GM19463 (cell line): Measurements from ENCODE around the gene SREBF1.

Source experiments
- ATAC-seq: cut with Tn5 transposase; IDR thresholded peaks from one replicate; pipeline ENCODE4 v1.9.1; 2021; ENCODE audit warnings: mild to moderate bottlenecking, moderate library complexity; ENCODE audit not compliant: unreplicated experiment

The SREBF1 gene

GRCh38 chr17:17797119-17797809, 39.5 kb downstream of the SREBF1 start:
- no peak for ATAC-seq

- no peak for ATAC-seq
These were observed 40.1 kb downstream of the SREBF1 start for GRCh38 chr17:17796787-17797061.

GRCh38 chr17:17795946-17796786, 40.6 kb downstream of the SREBF1 start:
- no peak for ATAC-seq

- ATAC-seq, result no peak
These were observed 41.5 kb downstream of the SREBF1 start for GRCh38 chr17:17795296-17795695.

DNA sequence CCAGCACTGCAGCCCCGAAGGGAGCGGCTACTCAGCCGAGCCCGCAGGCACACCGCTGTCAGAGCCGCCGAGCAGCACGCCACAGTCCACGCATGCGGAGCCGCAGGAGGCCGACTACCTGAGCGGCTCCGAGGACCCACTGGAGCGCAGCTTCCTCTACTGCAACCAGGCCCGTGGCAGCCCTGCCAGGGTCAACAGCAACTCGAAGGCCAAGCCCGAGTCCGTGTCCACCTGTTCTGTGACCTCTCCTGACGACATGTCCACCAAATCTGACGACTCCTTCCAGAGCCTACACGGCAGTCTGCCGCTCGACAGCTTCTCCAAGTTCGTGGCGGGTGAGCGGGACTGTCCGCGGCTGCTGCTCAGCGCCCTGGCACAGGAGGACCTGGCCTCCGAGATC, 42.4 kb downstream of the SREBF1 start:
- ATAC-seq, result no peak

- ATAC-seq, result no peak
These were observed 43.2 kb downstream of the SREBF1 start for GRCh38 chr17:17793378-17794214.

GRCh38 chr17:17792551-17793377, 44.0 kb downstream of the SREBF1 start:
- peak; percentile 56 for ATAC-seq

DNA sequence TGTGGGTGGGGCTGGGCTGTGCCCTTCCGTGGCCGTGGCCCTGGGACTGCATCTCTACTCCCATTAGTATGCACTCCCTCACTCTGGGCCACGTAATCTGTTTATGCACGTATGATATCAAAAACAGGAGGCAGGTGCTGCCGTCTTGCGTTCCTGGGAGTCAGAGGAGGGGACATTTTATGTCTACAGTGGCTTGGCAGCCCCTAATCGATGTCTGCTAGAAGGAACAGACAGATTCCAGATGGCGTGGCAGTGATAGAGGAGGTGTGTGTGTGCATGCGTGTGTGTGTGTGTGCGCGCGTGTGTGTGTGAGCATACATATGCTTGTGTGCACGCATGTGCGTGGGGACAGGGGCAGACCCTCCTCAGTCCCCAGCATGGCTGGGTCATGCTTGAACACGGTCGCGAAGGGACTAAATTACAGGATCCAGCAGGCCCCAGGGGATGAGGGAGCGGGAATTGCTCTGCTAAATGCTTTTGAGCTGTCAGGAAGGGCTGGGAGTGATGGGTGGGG, 44.7 kb downstream of the SREBF1 start:
- no peak for ATAC-seq

DNA sequence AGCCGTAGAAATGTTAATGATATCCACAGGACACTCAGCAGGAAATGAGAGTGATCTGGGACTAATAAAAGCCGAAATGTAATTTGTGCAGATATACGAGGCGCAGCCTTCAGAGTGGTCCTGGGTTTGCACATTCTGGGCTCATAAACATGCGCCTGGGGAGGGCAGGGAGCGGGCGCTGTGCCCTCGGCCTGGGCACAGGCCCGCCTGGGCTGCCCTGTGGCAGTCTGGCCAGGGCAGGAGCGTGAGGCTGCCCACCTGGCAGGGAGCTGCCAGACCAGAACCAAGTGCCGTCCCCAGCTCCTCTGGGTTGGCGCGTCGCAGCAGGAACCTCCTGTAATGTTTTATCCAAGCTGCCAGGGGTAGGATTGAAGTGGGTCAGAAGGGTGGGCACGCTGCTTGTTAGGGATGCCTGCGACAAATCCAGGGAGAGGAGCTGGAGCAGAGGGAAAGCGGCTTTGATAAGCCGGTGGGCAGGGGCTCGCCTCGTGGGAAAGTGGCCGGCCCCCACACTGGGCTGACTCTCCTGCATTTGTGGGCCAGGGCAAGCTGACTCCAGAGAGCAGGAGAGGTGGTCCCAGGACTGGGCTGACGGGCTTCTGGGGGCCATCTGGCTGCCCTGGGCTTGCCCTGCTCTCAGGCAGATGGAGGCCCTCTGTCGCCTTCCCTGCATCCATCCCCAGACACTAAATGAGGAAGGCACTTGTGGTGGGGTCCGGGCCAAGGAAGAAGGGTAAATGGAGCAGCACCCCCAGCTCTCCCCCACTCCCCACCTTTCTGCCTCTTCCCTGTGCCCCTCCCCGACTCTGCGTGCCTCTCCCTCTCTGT, 45.9 kb downstream of the SREBF1 start:
- no peak for ATAC-seq

DNA sequence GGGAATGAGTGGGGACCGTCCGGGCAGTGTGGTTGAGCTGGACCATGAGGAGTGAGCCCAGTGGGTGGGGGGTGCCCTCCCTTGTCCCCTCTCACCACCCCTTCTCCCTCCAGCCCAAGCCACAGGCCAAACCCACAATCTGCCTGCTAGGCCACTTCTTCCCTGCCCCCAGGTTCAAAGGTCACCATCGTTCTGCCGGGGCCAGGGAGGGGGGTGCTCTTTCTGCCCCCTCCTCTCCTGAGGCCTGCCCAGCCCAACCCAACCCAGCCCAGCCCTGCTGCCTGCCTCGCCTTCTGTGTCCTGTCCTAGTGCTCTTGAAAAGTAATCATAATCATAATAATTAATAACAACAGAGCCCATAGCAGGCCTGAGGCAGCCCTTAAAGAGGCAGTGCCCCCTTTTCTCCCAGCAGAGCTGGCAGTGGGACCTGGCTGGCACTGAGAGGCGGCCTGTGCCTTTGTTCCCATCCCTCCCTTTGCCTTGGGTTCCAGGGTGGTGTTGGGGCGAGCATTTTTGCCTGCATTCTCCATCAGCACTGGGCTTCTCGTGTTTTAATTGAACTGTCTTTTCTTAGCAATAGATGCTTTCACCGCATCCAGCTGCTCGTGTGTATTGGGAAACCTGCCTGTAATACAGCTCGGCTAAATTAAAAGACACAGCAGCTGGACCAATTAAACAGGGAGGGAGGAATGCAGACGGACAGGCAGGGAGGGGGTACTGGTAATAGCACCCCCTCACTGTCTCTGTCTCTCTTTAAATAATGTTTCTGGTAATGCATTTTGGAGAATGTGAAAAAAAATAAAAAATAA, 46.8 kb downstream of the SREBF1 start:
- ATAC-seq, result no peak

DNA sequence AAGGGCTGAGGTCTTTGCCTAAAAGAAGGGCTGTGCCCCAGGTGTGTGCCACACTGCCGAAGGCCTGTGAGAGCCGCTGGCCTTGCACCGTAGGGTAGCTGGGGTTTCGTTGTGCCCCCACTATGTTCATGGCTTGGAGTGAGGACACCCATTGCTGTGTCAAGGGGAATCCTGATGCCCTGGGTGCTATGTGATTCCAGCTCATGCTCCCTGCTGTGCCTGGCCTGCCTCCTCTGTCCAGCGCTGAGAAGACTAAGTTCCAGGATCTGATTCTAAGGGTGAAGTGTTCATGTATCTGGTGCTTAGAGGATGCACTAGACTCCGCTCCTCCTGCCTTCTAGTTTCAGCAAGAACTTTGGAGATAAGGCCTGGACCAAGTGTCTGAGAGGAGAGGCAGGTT, 47.4 kb downstream of the SREBF1 start:
- no peak for ATAC-seq

DNA sequence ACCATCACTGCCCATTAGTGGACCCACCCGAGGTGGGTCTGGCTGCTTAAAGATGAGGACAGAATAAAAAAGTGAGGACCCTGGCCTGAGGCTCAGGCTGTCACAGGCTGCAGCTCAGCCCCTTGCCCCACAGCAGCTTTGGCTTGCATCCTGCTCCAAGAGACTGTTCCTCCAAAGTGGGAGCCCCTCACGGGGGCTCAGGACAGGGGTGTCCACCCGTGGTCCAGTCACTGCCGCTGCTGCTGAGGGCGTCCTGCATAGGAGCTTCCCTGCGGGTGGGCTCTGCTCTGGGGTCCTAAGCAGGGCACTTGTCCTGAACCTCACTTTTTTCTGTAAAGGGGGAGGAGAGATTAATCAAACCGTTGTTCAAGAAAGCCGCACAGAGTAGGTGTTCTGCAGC, 47.8 kb downstream of the SREBF1 start:
- no peak for ATAC-seq

- ATAC-seq, result no peak
These were observed 49.2 kb downstream of the SREBF1 start for GRCh38 chr17:17787568-17787967.

DNA sequence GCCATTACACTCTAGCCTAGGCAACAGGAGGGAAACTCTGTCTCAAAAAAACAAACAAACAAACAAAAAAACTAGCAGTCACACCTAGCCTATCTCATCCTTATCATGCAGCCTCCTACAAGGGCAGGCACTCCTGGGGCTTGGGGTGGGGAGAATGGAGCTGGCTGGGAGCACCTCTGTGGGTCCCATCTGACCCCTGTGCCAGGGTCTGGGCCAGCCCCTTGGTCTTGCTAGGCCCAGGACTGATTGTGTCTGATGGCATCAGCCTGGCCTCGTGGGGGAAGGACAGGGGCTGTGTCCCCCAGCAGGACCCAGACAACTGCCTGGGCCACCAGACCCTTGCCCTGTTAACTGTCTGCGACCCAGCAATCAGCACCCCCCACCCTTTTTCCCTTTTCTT, 49.8 kb downstream of the SREBF1 start:
- ATAC-seq, result no peak

GRCh38 chr17:17785407-17785806, 51.4 kb downstream of the SREBF1 start:
- ATAC-seq, result no peak

- no peak for ATAC-seq
These were observed 52.0 kb downstream of the SREBF1 start for GRCh38 chr17:17784657-17785267.

DNA sequence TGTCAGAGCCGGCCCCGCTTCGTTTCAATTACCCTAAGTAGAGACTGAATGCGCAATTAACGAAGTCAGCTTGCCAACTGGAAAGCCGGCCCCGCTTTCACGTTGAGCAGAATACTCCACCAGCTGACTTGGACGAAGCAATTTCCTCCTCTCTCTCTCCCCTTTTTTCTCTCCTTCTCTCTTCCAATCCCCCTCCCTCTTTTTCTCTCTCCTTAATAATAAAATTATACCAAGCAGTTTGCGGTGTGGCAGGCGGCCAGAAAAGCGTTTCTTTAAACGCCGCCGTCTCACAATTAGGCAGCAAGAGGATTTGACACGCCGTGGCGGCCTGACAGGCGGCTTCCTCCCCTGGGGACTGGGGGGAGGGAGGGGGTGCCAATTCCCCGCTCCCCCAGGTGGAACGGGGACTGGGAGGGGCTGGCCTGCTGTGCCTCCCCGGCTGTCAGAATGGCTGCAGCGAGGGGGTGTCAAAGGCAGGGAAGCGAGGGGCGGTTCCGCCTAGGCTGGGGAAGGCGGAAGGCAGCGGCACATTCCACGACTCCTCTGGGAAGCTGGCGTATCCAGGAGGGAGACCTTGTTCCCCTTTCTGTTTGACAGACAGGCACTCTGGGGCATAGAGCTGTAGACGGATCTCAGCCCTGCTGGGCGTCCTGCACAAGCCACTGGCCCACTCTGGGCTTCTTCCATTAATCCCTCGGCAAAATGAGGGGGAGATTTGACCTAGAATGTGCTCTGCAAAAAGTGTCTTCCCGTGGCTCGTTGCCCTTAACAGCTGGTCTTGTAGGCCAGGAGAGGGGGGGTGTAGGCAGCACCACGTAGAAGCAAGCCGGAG, 52.7 kb downstream of the SREBF1 start:
- ATAC-seq, result no peak
